Endothelial cell of umbilical vein (primary cell): ENCODE results near the gene MFSD1. TPM values are rescaled to one million over a fixed set of nuclear protein-coding genes. Genes with fewer than 3 reads are reported as not detected.

Source experiments
- BruUV-seq: library from RNA; stranded (reverse); fragments of 400-500 nt; replicated peaks from 2 replicates; lab custom pipeline; 2021; lab: Mats Ljungman, UMichigan
- CTCF ChIA-PET: fragments of 300-600, 350-600 bp; sonication (Branson Sonifier 250); formaldehyde crosslinking; loops from one replicate; lab custom pipeline; 2021; ENCODE audit warnings: antibody characterized with exemption, inconsistent platforms; lab: Charles Lee
- POLR2A ChIA-PET: fragments of 300-600, 350-600 bp; sonication (Branson Sonifier 250); formaldehyde crosslinking; loops from one replicate; lab custom pipeline; 2021; ENCODE audit warnings: antibody characterized with exemption, inconsistent platforms; lab: Charles Lee
- DNase-seq: peaks from one replicate; pipeline ENCODE4 v3.0.0-alpha.2; 2011; ENCODE audit warnings: low read depth, low spot score
- FAIRE-seq: peaks from 2 replicates; lab custom pipeline; 2011; peaks lifted over from hg19 to GRCh38; lab: Jason Lieb, UNC
- H2AFZ ChIP-seq: 2 replicates; pipeline ENCODE4 v1.6.0; 2012; ENCODE audit warnings: low read depth, low read length, control low read depth, inconsistent platforms
- H3K27ac ChIP-seq: 2 replicates; pipeline ENCODE4 v1.5.1; 2011; ENCODE audit warnings: low read depth, mild to moderate bottlenecking, control low read depth, low read length, moderate library complexity; ENCODE audit not compliant: insufficient read depth
- H3K27me3 ChIP-seq, 2 experiments: 2 replicates each; pipeline versions ENCODE4 v1.6.0 to v1.6.1; 2011; ENCODE audit warnings: low read length in 2 of 2, mixed read lengths in 1 of 2; ENCODE audit not compliant: control insufficient read depth in 2 of 2, insufficient read depth in 2 of 2
- H3K36me3 ChIP-seq, 2 experiments: 2 replicates in 1 of 2; 3 replicates in 1 of 2; pipeline ENCODE4 v1.5.1; 2011; ENCODE audit warnings: low read length in 2 of 2, mild to moderate bottlenecking in 1 of 2, moderate library complexity in 1 of 2; ENCODE audit not compliant: control insufficient read depth in 2 of 2, insufficient read depth in 2 of 2; ENCODE audit errors: extremely low read depth in 1 of 2
- H3K4me1 ChIP-seq: 3 replicates; pipeline ENCODE4 v1.5.1; 2011; ENCODE audit warnings: mild to moderate bottlenecking, low read length; ENCODE audit not compliant: control insufficient read depth, insufficient read depth; ENCODE audit errors: extremely low read depth
- H3K4me2 ChIP-seq: 2 replicates; pipeline ENCODE4 v1.6.1; 2011; ENCODE audit warnings: low read length, control low read depth, mixed read lengths; ENCODE audit not compliant: insufficient read depth
- H3K4me3 ChIP-seq, 3 experiments: fragments of 200-600 bp in 1 of 3; sonication (generic), shearing (Covaris generic) in 1 of 3; replicated peaks in 1 of 3; 2 replicates each; pipeline ENCODE4 v1.5.1; 2011 to 2016; ENCODE audit warnings: control low read depth in 3 of 3, low read length in 3 of 3, mild to moderate bottlenecking in 2 of 3, inconsistent platforms in 1 of 3, low read depth in 1 of 3, moderate library complexity in 1 of 3; ENCODE audit not compliant: insufficient read depth in 1 of 3
- H3K79me2 ChIP-seq: 2 replicates; pipeline ENCODE4 v1.6.0; 2012; ENCODE audit warnings: low read length, inconsistent platforms; ENCODE audit not compliant: control insufficient read depth, insufficient read depth
- H3K9ac ChIP-seq: replicated peaks from 2 replicates; pipeline ENCODE3; 2011; ENCODE audit warnings: low read length, control low read depth; ENCODE audit not compliant: insufficient read depth; ENCODE audit errors: extremely low read depth
- H3K9me1 ChIP-seq: replicated peaks from 3 replicates; pipeline ENCODE4 v1.6.0; 2011; ENCODE audit warnings: mild to moderate bottlenecking, low read length; ENCODE audit not compliant: control insufficient read depth, insufficient read depth; ENCODE audit errors: extremely low read depth
- H3K9me3 ChIP-seq: replicated peaks from 2 replicates; pipeline ENCODE4 v1.5.1; 2012; ENCODE audit warnings: low read length, inconsistent platforms; ENCODE audit not compliant: control insufficient read depth, insufficient read depth
- H4K20me1 ChIP-seq: replicated peaks from 2 replicates; pipeline ENCODE3; 2011; ENCODE audit warnings: mild to moderate bottlenecking, low read length; ENCODE audit not compliant: control insufficient read depth, insufficient read depth; ENCODE audit errors: extremely low read depth
- CTCF ChIP-seq, 2 donors: IDR thresholded peaks; 1 replicate in 1 of 2; 2 replicates in 1 of 2; pipeline ENCODE4 v1.5.1; 2011; ENCODE audit warnings: low read length in 2 of 2, mild to moderate bottlenecking in 2 of 2, moderate library complexity in 2 of 2, control low read depth in 1 of 2, inconsistent platforms in 1 of 2, low read depth in 1 of 2; ENCODE audit not compliant: insufficient read depth in 1 of 2; ENCODE audit errors: extremely low read depth in 1 of 2
- EZH2 ChIP-seq: IDR thresholded peaks from 2 replicates; pipeline ENCODE4 v1.6.1; 2012; ENCODE audit warnings: borderline replicate concordance, low read depth, mild to moderate bottlenecking, moderate library complexity, low read length, inconsistent platforms; ENCODE audit not compliant: severe bottlenecking
- FOS ChIP-seq: IDR thresholded peaks from 2 replicates; pipeline ENCODE4 v1.6.1; 2011; ENCODE audit warnings: mild to moderate bottlenecking, low read length, moderate library complexity, borderline replicate concordance; ENCODE audit not compliant: insufficient read depth
- GATA2 ChIP-seq: IDR thresholded peaks from 2 replicates; pipeline ENCODE4 v1.7.0; 2011; ENCODE audit warnings: low read depth, mild to moderate bottlenecking, moderate library complexity, mixed read lengths, low read length; ENCODE audit not compliant: insufficient read length, insufficient read depth
- JUN ChIP-seq: IDR thresholded peaks from 2 replicates; pipeline ENCODE4 v1.6.1; 2011; ENCODE audit warnings: borderline replicate concordance, low read depth; ENCODE audit not compliant: insufficient read length, insufficient read depth
- MAX ChIP-seq: IDR thresholded peaks from 2 replicates; pipeline ENCODE4 v1.6.1; 2011; ENCODE audit not compliant: insufficient read depth, insufficient read length
- MYC ChIP-seq: IDR thresholded peaks from one replicate; pipeline ENCODE4 v1.6.1; 2011; ENCODE audit warnings: mild to moderate bottlenecking, low read depth, low read length
- POLR2A ChIP-seq: IDR thresholded peaks from 2 replicates; pipeline ENCODE4 v1.6.1; 2012; ENCODE audit warnings: low read depth, mild to moderate bottlenecking, control low read depth, low read length
- POLR2AphosphoS5 ChIP-seq: IDR thresholded peaks from 2 replicates; pipeline ENCODE4 v1.6.1; 2012; ENCODE audit warnings: low read depth, mild to moderate bottlenecking, control low read depth, low read length, moderate library complexity; ENCODE audit not compliant: insufficient read depth
- dilution Hi-C: fragments of 300-500 bp; cut with MboI; formaldehyde crosslinking; loops from one replicate; pipeline ENCODE4 v1.15.0; 2019; ENCODE audit warnings: low sequenced_read_pairs; ENCODE audit not compliant: extremely low pct_ligation_motif_present
- intact Hi-C: fragments of 100-400 bp; cut with micrococcal nuclease; formaldehyde crosslinking; loops from one replicate; pipeline ENCODE4 v1.10.0; 2022
- polyA plus RNA-seq, 4 experiments: library from polyadenylated mRNA; depleted of rRNA in 3 of 4; stranded (reverse) in 3 of 4; unstranded in 1 of 4; fragments of >200 nt; gene quantifications; 2 replicates each; pipeline versions ENCODE4 v1.2.1 to v1.2.3, GENCODE V29; 2011 to 2012; ENCODE audit warnings: missing spikeins in 1 of 4
- total RNA-seq: library from RNA; stranded (reverse); gene quantifications from 2 replicates; pipeline ENCODE4 v1.2.3, GENCODE V29; 2021

MFSD1 gene
- total and polyA plus RNA-seq, 2 donors (not counting 3 experiments of a cell fraction or from before 2014, with no cell fraction given): 38.2 to 65.1 TPM

GRCh38 chr3:158821847-158822246 is 20.0 kb downstream of the MFSD1 start:
- H3K79me2 ChIP-seq: no peaks in the 10 kb centered on the region
- no peaks in the 10 kb centered on the region for H3K4me1 ChIP-seq
- no TSS peak for BruUV-seq
- H3K27ac ChIP-seq: no peak overlapping the region
- peaks cover 8% of the 10 kb centered on the region in 2 experiments for H3K36me3 ChIP-seq
- intact Hi-C loops (no loop called here), dilution Hi-C loops (no loop called here)
- H3K9ac ChIP-seq: no peak overlapping the region
- ChIA-PET POLR2A (no interaction called here), CTCF (interaction anchor here (1.2 kb wide), 1 partner anchor 11 kb away, joined by 3 read pairs; no protein-coding TSS in a partner anchor)
- no peaks in the 10 kb centered on the region for H3K27me3 ChIP-seq
- FAIRE-seq (no peak), DNase-seq (no peak)
- no peak overlapping the region for H3K4me3 ChIP-seq
- no peaks in the 10 kb centered on the region for H3K9me3 ChIP-seq
- no peak overlapping the region for H3K4me2 ChIP-seq
- no peak for TF ChIP-seq POLR2A
- TF ChIP-seq MYC: no peak
- no peak for TF ChIP-seq FOS
- TF ChIP-seq CTCF (IDR thresholded peaks at IDR 0.05; ENCODE audit: extremely low read depth in 1 of 2, insufficient read depth in 1 of 2, low read depth in 1 of 2, low read length in 2 of 2): no peak
- no peak for TF ChIP-seq POLR2AphosphoS5
- no peak for TF ChIP-seq JUN
- TF ChIP-seq MAX: no peak
- no peak for TF ChIP-seq GATA2
- no peak for TF ChIP-seq EZH2
- no peaks in the 10 kb centered on the region for H4K20me1 ChIP-seq
- H2AFZ ChIP-seq: no peak overlapping the region
- peaks cover 3% of the 10 kb centered on the region for H3K9me1 ChIP-seq
